ENCODE measurements around the gene TIGIT.

DNA sequence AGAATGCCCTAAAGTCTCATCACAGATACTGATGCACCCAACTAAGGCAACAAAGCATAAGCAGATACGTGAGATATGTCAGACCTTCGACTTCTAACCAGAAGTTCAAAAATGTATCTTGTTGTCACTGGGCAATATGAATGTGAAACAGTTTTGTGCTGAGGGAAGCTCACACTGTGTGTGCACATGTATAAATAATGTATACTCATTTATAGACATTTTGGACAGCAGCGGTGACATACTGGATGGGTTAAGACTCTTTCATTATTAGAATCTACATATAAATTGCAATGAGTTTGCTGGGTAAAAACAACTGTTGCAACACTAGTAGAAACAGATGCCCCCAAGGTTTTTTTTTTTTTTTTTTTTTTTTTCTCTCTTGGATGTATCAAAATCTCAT is 37.9 kb downstream of the TIGIT start:
- TF ChIP-seq GATA2 (IDR thresholded peaks at IDR 0.05; ENCODE audit: low read depth, low read length) (no peak), GATA3 (IDR thresholded peaks at IDR 0.05; ENCODE audit: low read depth, low read length) (no peak)
